GM23248 (cell line): ENCODE data around the gene PTPRR. TPM values are rescaled to one million over a fixed set of nuclear protein-coding genes. Genes with fewer than 3 reads are reported as not detected.

ENCODE experiments used
- DNase-seq: peaks from one replicate; pipeline ENCODE4 v3.0.0-alpha.2; 2015
- H2AFZ ChIP-seq: fragments of 200-600 bp; sonication (generic); 2 replicates; pipeline ENCODE4 v1.6.1; 2016; ENCODE audit warnings: antibody characterized with exemption
- H3F3A ChIP-seq: fragments of 200-600 bp; sonication (generic); 2 replicates; pipeline ENCODE4 v1.6.1; 2016; ENCODE audit warnings: mild to moderate bottlenecking, antibody characterized with exemption, mixed run types; ENCODE audit not compliant: insufficient read depth
- H3K27ac ChIP-seq: fragments of 200-600 bp; sonication (generic); 2 replicates; pipeline ENCODE4 v1.5.1; 2016; ENCODE audit warnings: mild to moderate bottlenecking
- H3K27me3 ChIP-seq: fragments of 200-600 bp; sonication (generic); replicated peaks from 2 replicates; pipeline ENCODE4 v1.6.1; 2016; ENCODE audit warnings: mild to moderate bottlenecking; ENCODE audit not compliant: insufficient read depth
- H3K36me3 ChIP-seq: fragments of 200-600 bp; sonication (generic); 2 replicates; pipeline ENCODE4 v1.6.1; 2016; ENCODE audit warnings: low read depth, mild to moderate bottlenecking
- H3K4me1 ChIP-seq: fragments of 200-600 bp; sonication (generic); 2 replicates; pipeline ENCODE4 v1.6.1; 2016; ENCODE audit warnings: mild to moderate bottlenecking; ENCODE audit not compliant: insufficient read depth
- H3K4me2 ChIP-seq: fragments of 200-600 bp; sonication (generic); one replicate; pipeline ENCODE4 v1.6.1; 2016; ENCODE audit warnings: mild to moderate bottlenecking; ENCODE audit not compliant: unreplicated experiment
- H3K4me3 ChIP-seq: fragments of 200-600 bp; sonication (generic); 2 replicates; pipeline ENCODE4 v1.5.1; 2016; ENCODE audit warnings: mild to moderate bottlenecking
- H3K79me2 ChIP-seq: fragments of 200-600 bp; sonication (generic); 2 replicates; pipeline ENCODE4 v1.6.1; 2016; ENCODE audit warnings: mild to moderate bottlenecking; ENCODE audit not compliant: insufficient read depth
- H3K9ac ChIP-seq: fragments of 200-600 bp; sonication (generic); 2 replicates; pipeline ENCODE4 v1.6.1; 2016; ENCODE audit warnings: mild to moderate bottlenecking
- H3K9me2 ChIP-seq: fragments of 200-600 bp; sonication (generic); 2 replicates; pipeline ENCODE4 v1.6.1; 2016; ENCODE audit warnings: mixed run types, mild to moderate bottlenecking, moderate library complexity; ENCODE audit not compliant: insufficient read depth
- H3K9me3 ChIP-seq: fragments of 200-600 bp; sonication (generic); one replicate; pipeline ENCODE4 v1.6.1; 2017; ENCODE audit warnings: low read depth
- H4K20me1 ChIP-seq: fragments of 200-600 bp; sonication (generic); 2 replicates; pipeline ENCODE4 v1.6.0; 2016; ENCODE audit not compliant: insufficient read depth
- EZH2 ChIP-seq: fragments of 200-600 bp; sonication (generic); IDR thresholded peaks from 2 replicates; pipeline ENCODE4 v1.6.1; 2018; ENCODE audit warnings: antibody characterized with exemption, mild to moderate bottlenecking; ENCODE audit not compliant: insufficient read depth, poor library complexity, severe bottlenecking
- EZH2phosphoT487 ChIP-seq: fragments of 200-600 bp; sonication (generic); IDR thresholded peaks from 2 replicates; pipeline ENCODE4 v1.6.1; 2018; ENCODE audit warnings: antibody characterized with exemption, moderate library complexity, mild to moderate bottlenecking, low read depth; ENCODE audit not compliant: insufficient read depth
- WGBS, 2 experiments: methylation state at CpG; one replicate each; pipeline ENCODE4 v1.1.6; 2015 to 2017; ENCODE audit warnings: low lambda C conversion rate in 2 of 2, low coverage in 1 of 2; ENCODE audit errors: missing lambda C conversion rate in 2 of 2; 5-methylcytosine and 5-hydroxymethylcytosine counted together
- in situ Hi-C: fragments of 300-500 bp; cut with MboI; formaldehyde crosslinking; loops from 2 replicates; pipeline ENCODE4 v1.15.0; 2020
- polyA plus RNA-seq: library from polyadenylated mRNA; unstranded; fragments of >200 nt; fragmentation: Nextera tagmentation; extraction: Ambion mirVana; gene quantifications from 2 replicates; pipeline ENCODE4 v1.2.1, GENCODE V29; 2016
- total RNA-seq: library from RNA; depleted of rRNA; stranded (reverse); fragments of >200 nt; shearing (Covaris generic); gene quantifications from 2 replicates; pipeline ENCODE4 v1.2.3, GENCODE V29; 2014

The PTPRR gene
- total and polyA plus RNA-seq, 2 experiments from 2014 or later, result 1.1 to 1.2 TPM

DNA sequence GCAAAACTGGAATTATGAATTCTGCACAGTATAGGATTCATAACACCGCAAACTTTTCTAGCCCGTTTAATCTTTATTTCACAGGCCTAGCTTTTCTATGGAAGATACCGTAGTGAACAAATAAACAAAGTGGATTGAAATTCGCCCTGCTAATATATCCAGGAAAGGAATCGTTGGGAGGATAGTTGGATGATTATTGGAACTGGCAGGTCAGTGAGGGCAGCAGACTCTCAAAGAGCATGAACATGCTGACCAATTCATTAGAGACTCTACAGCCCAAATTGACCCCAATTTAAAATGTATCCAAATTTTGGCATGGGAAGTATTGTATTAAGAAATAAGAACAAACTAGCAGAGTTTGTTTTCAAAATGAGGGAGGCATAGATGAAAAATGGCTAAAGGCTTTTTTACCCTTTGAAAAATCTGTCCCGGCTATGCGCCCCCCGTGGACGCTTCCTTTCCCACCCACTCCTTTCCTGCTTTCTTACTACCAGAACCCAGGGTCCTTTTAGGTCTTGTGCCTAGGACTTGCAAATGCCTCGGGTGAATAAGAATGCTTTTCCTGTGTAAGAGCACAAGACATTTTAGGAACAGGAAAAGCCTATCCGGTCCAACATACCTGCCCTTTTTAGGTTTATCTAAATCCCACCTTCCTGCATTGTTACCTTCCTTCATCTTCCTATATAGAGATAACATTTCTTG lies 198.7 kb downstream of the PTPRR start:
- Histone ChIP-seq H3K36me3 (no peaks in the 10 kb centered on the region), H4K20me1 (no peaks in the 10 kb centered on the region), H3K4me2 (no peak overlapping the region), H3K27ac (no peak overlapping the region), H3K9ac (no peak overlapping the region), H3K4me3 (no peak overlapping the region), H3F3A (no peaks in the 10 kb centered on the region), H3K9me2 (no peaks in the 10 kb centered on the region), H3K4me1 (no peaks in the 10 kb centered on the region), H3K27me3 (no peaks in the 10 kb centered on the region), H3K9me3 (no peaks in the 10 kb centered on the region), H2AFZ (no peak overlapping the region), H3K79me2 (no peaks in the 10 kb centered on the region)
- in situ Hi-C loops, result loop anchor here (25.0 kb wide), 1 partner anchor 360 kb away; the partner anchor contains the start of gene KCNMB4
- WGBS, 2 experiments, result 89 to 90% methylated on average over 11 of the region's 11 CpGs
- no peak for DNase-seq
- TF ChIP-seq EZH2 (no peak), EZH2phosphoT487 (no peak)

DNA sequence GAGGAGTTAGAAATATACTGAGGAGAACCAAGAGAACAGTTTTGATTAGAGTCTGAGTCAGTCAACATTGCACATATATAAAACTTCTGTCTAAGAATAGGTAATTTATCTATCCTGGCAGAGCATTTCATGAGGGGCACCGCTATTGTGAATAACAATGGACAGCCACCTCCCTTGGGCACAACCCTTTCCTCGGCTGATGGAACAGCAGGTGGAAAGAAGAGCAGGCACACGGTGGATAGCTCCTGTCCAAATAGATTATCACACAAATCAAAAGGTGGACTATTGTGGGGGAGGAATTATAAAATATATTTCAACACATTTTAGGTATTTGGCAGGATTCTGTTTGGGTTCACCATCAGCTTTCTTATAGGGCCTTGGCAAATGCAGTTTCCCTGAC lies 199.3 kb downstream of the PTPRR start:
- no peaks in the 10 kb centered on the region for H3K36me3 ChIP-seq
- no peaks in the 10 kb centered on the region for H3K79me2 ChIP-seq
- no peaks in the 10 kb centered on the region for H4K20me1 ChIP-seq
- in situ Hi-C loops, result loop anchor here (25.0 kb wide), 1 partner anchor 359 kb away; the partner anchor contains the start of gene KCNMB4
- H3F3A ChIP-seq, result no peaks in the 10 kb centered on the region
- DNase-seq, result no peak
- 69 to 70% methylated on average over 3 of the region's 3 CpGs for WGBS, 2 experiments
- H3K27ac ChIP-seq, result no peak overlapping the region
- TF ChIP-seq EZH2 (no peak), EZH2phosphoT487 (no peak)
- H2AFZ ChIP-seq, result no peak overlapping the region
- no peaks in the 10 kb centered on the region for H3K4me1 ChIP-seq
- no peak overlapping the region for H3K9ac ChIP-seq
- no peaks in the 10 kb centered on the region for H3K9me2 ChIP-seq
- H3K4me2 ChIP-seq, result no peak overlapping the region
- H3K4me3 ChIP-seq, result no peak overlapping the region
- H3K27me3 ChIP-seq, result no peaks in the 10 kb centered on the region
- H3K9me3 ChIP-seq, result no peaks in the 10 kb centered on the region

DNA sequence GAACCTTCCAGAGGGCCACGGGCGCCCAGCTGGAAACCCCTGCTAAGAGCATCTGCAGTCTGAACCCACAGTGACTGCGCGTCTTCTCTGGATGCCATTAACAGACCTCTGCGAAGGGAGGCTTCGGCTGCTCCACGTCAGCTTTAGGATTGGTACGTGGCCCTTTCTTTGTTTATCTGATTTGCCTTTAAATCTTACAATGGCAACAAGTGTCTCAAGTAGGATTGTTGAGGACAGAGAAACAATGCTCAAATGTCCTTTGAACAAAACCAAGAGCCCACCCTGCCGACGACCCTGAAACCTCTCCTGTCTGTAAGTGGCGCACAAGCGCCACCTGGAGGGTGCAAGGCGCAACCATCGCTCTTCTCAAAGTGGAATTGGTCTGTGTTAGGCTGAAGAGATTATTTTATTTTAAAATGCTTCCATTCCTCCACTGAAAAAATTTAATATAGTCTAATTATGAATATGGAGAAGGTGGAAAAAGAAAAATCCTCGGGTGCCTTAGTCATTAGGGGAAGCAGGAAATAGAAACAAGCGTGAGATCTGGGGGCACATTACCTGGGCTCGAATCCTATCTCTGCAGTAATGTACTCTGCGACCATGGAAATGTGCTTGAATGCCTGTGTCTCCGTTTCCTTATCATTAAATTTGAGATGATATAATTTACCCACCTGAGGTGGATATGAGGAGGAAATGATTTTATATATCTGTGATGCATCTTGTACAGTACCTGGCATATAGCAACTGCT lies 200.7 kb downstream of the PTPRR start:
- Histone ChIP-seq H3K9me3 (no peaks in the 10 kb centered on the region), H3K4me3 (peak overlapping the region; percentile 69), H3K9me2 (no peaks in the 10 kb centered on the region), H2AFZ (peak overlapping the region; percentile 69), H3K4me2 (peak overlapping the region; percentile 82), H4K20me1 (no peaks in the 10 kb centered on the region), H3K79me2 (no peaks in the 10 kb centered on the region), H3K4me1 (no peaks in the 10 kb centered on the region), H3K36me3 (no peaks in the 10 kb centered on the region), H3K27ac (no peak overlapping the region), H3F3A (no peaks in the 10 kb centered on the region), H3K27me3 (no peaks in the 10 kb centered on the region), H3K9ac (peak overlapping the region; percentile 73)
- TF ChIP-seq EZH2, result no peak
- DNase-seq, result peak; percentile 64
- WGBS, 2 experiments, result 27 to 31% methylated on average over 19 of the region's 19 CpGs
- in situ Hi-C loops, result loop anchor here (10.0 to 25.0 kb wide), 2 partner anchors 358 to 835 kb away; partner anchors contain the start of gene KCNMB4

DNA sequence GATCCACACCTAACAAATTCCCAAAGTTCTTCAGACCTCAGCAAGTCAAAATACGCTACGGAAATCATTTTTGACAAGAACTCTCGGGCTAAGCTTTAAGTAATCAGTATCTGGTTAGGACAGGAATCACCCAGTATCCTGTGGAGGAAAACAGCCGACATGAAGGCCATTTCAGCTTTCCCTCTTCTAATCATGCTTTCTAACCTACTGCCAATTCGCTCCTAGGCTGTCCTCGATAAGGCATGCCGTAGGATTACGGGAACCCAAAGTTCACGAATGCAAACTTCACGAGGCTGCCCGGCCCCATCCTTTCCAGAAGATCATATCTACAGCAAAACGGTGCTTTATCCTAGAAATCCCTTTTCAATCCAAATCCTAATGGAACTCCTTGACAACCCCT lies 201.5 kb downstream of the PTPRR start:
- in situ Hi-C loops, result loop anchor here (10.0 to 25.0 kb wide), 2 partner anchors 357 to 834 kb away; partner anchors contain the start of gene KCNMB4
- no peaks in the 10 kb centered on the region for H4K20me1 ChIP-seq
- H3F3A ChIP-seq, result no peaks in the 10 kb centered on the region
- H3K36me3 ChIP-seq, result no peaks in the 10 kb centered on the region
- DNase-seq, result no peak
- H3K27ac ChIP-seq, result no peak overlapping the region
- 83 to 88% methylated on average over 12 of the region's 12 CpGs for WGBS, 2 experiments
- H3K9me3 ChIP-seq, result no peaks in the 10 kb centered on the region
- H3K9me2 ChIP-seq, result no peaks in the 10 kb centered on the region
- peak overlapping the region; percentile 69 for H2AFZ ChIP-seq
- H3K4me1 ChIP-seq, result no peaks in the 10 kb centered on the region
- TF ChIP-seq EZH2phosphoT487, result no peak
- no peak overlapping the region for H3K4me3 ChIP-seq
- peak overlapping the region; percentile 82 for H3K4me2 ChIP-seq
- H3K9ac ChIP-seq, result 0 out of 2 replicates have a peak overlapping the region, but pooled peaks have one; percentile 73
- H3K79me2 ChIP-seq, result no peaks in the 10 kb centered on the region
- no peaks in the 10 kb centered on the region for H3K27me3 ChIP-seq
